B cell (primary cell): Measurements from ENCODE around the gene VEGFA. TPM values are rescaled to one million over a fixed set of nuclear protein-coding genes. Genes with fewer than 3 reads are reported as not detected.
A peak's percentile ranks its signal among the peaks of the same experiment; 100 is the strongest.

Experiments
- ATAC-seq: fragments of 200-7000 bp; cut with Tn5 transposase; one replicate; pipeline ENCODE4 v1.10.0; 2021; ENCODE audit warnings: low read depth, mild to moderate bottlenecking, moderate number of reproducible peaks, moderate library complexity
- CTCF ChIA-PET: fragments of 350-600 bp; sonication (Branson Sonifier 250); formaldehyde crosslinking; loops from one replicate; lab custom pipeline; 2021; ENCODE audit warnings: antibody characterized with exemption, inconsistent platforms; lab: Charles Lee
- POLR2A ChIA-PET: fragments of 350-600 bp; sonication (Branson Sonifier 250); formaldehyde crosslinking; loops from one replicate; lab custom pipeline; 2021; ENCODE audit warnings: antibody characterized with exemption; lab: Charles Lee
- DNase-seq: peaks from one replicate; pipeline ENCODE4 v3.0.0; 2013
- H2AFZ ChIP-seq: 2 replicates; pipeline ENCODE4 v1.6.1; 2012; ENCODE audit warnings: mild to moderate bottlenecking, low read depth, low read length; ENCODE audit not compliant: insufficient read depth, poor library complexity, severe bottlenecking
- H3K27ac ChIP-seq, 2 donors: 1 replicate in 1 of 2; 2 replicates in 1 of 2; pipeline ENCODE4 v1.5.1; 2012 to 2013; ENCODE audit warnings: low read length in 2 of 2, mild to moderate bottlenecking in 2 of 2, moderate library complexity in 1 of 2
- H3K27me3 ChIP-seq, 4 experiments: fragments of 200-600 bp in 1 of 4; sonication (generic) in 1 of 4; replicated peaks in 1 of 4; 1 replicate in 2 of 4; 2 replicates in 2 of 4; pipeline versions ENCODE4 v1.6.1 to v1.7.0; 2013 to 2016; ENCODE audit warnings: low read length in 3 of 4, mild to moderate bottlenecking in 2 of 4, mixed read lengths in 1 of 4, moderate library complexity in 1 of 4; ENCODE audit not compliant: insufficient read depth in 4 of 4, control insufficient read depth in 3 of 4; ENCODE audit errors: control extremely low read depth in 1 of 4
- H3K36me3 ChIP-seq, 2 experiments: replicated peaks in 1 of 2; 1 replicate in 1 of 2; 2 replicates in 1 of 2; pipeline versions ENCODE4 v1.6.1 to v1.7.1; 2013; ENCODE audit warnings: low read length in 1 of 2; ENCODE audit not compliant: insufficient read depth in 2 of 2, control insufficient read depth in 1 of 2; ENCODE audit errors: control extremely low read depth in 1 of 2, extremely low read depth in 1 of 2
- H3K4me1 ChIP-seq, 2 donors: fragments of 200-600 bp in 1 of 2; sonication (generic) in 1 of 2; 1 replicate in 1 of 2; 2 replicates in 1 of 2; pipeline versions ENCODE4 v1.5.1 to v1.6.1; 2013 to 2017; ENCODE audit warnings: low read length in 2 of 2; ENCODE audit not compliant: control insufficient read depth in 2 of 2, insufficient read depth in 2 of 2
- H3K4me2 ChIP-seq: replicated peaks from 2 replicates; pipeline ENCODE3; 2012; ENCODE audit warnings: mild to moderate bottlenecking, low read depth, low read length; ENCODE audit not compliant: poor library complexity, severe bottlenecking
- H3K4me3 ChIP-seq, 5 experiments: fragments of 200-600 bp in 1 of 5; sonication (generic) in 1 of 5; 1 replicate in 3 of 5; 2 replicates in 2 of 5; pipeline versions ENCODE4 v1.5.1 to v1.7.0; 2011 to 2016; ENCODE audit warnings: low read length in 4 of 5, mild to moderate bottlenecking in 4 of 5, low read depth in 2 of 5, control low read depth in 1 of 5, moderate library complexity in 1 of 5; ENCODE audit not compliant: insufficient read depth in 1 of 5; ENCODE audit errors: control extremely low read depth in 1 of 5, extremely low read depth in 1 of 5
- H3K79me2 ChIP-seq: fragments of 200-600 bp; sonication (generic); one replicate; pipeline ENCODE4 v1.6.0; 2016; ENCODE audit warnings: low read length; ENCODE audit not compliant: control insufficient read depth, insufficient read depth
- H3K9ac ChIP-seq: fragments of 200-600 bp; sonication (generic); 2 replicates; pipeline ENCODE4 v1.6.1; 2017; ENCODE audit warnings: mild to moderate bottlenecking, low read length, moderate library complexity
- H3K9me3 ChIP-seq, 3 donors: one replicate each; pipeline versions ENCODE4 v1.6.1 to v1.7.1; 2013; ENCODE audit warnings: low read length in 2 of 3; ENCODE audit not compliant: control insufficient read depth in 2 of 3, insufficient read depth in 1 of 3; ENCODE audit errors: control extremely low read depth in 1 of 3
- H4K20me1 ChIP-seq: 2 replicates; pipeline ENCODE4 v1.6.0; 2012; ENCODE audit warnings: mild to moderate bottlenecking, low read length; ENCODE audit not compliant: insufficient read depth, control insufficient read depth, poor library complexity, severe bottlenecking
- H3K27ac Mint-ChIP-seq: one replicate; pipeline ENCODE4 v1.8.0; 2021; ENCODE audit warnings: mixed read lengths
- H3K27me3 Mint-ChIP-seq: one replicate; pipeline ENCODE4 v1.8.0; 2021; ENCODE audit warnings: mixed read lengths
- H3K4me1 Mint-ChIP-seq: one replicate; pipeline ENCODE4 v1.8.0; 2021; ENCODE audit warnings: mixed read lengths
- H3K4me3 Mint-ChIP-seq: one replicate; pipeline ENCODE4 v1.8.0; 2021; ENCODE audit warnings: mixed read lengths
- H3K9me3 Mint-ChIP-seq: one replicate; pipeline ENCODE4 v1.8.0; 2022; ENCODE audit warnings: mixed read lengths; ENCODE audit not compliant: insufficient read depth
- CTCF ChIP-seq: fragments of 200-600 bp; IDR thresholded peaks from one replicate; pipeline ENCODE4 v1.8.0; 2022; ENCODE audit warnings: antibody characterized with exemption, mild to moderate bottlenecking
- EZH2 ChIP-seq: IDR thresholded peaks from 2 replicates; pipeline ENCODE4 v1.6.1; 2012; ENCODE audit warnings: borderline replicate concordance, low read depth, mild to moderate bottlenecking, moderate library complexity, low read length; ENCODE audit not compliant: insufficient read depth, poor library complexity, severe bottlenecking
- WGBS: methylation state at CpG from one replicate; pipeline ENCODE4 v1.1.5; 2013; ENCODE audit warnings: missing lambda C conversion rate; ENCODE audit not compliant: insufficient coverage; 5-methylcytosine and 5-hydroxymethylcytosine counted together
- intact Hi-C: fragments of 100-400 bp; cut with micrococcal nuclease; formaldehyde crosslinking; loops from one replicate; pipeline ENCODE4 v1.10.0; 2022
- polyA plus RNA-seq: library from polyadenylated mRNA; depleted of rRNA; stranded (reverse); fragments of >200 nt; gene quantifications from 2 replicates; pipeline ENCODE4 v1.2.3, GENCODE V29; 2012
- total RNA-seq, 2 donors: library from RNA; stranded (reverse); fragments of 120-200 nt in 1 of 2; gene quantifications; 1 replicate in 1 of 2; 2 replicates in 1 of 2; pipeline versions ENCODE4 v1.2.3 to v1.2.4, GENCODE V29; 2013 to 2022

Gene VEGFA
- total and polyA plus RNA-seq, 2 donors (not counting 1 experiment from before 2014, with no cell fraction given) = 3.9 to 6.4 TPM

- H3K9me3 Mint-ChIP-seq = peaks cover 6% of the 10 kb centered on the region
- Histone ChIP-seq H3K27ac (peak overlapping the region in 1 of 2 donors; percentile 82), H3K27me3 (no peaks in the 10 kb centered on the region), H3K4me3 (no peak overlapping the region), H3K9me3 (peaks cover 3 to 19% (median 10%) of the 10 kb centered on the region in 3 donors), H3K36me3 (no peaks in the 10 kb centered on the region), H3K79me2 (no peaks in the 10 kb centered on the region), H3K4me1 (peaks cover 12 to 24% of the 10 kb centered on the region in 2 donors), H4K20me1 (no peaks in the 10 kb centered on the region), H3K4me2 (peak overlapping the region; percentile 64), H2AFZ (peak overlapping the region; percentile 51), H3K9ac (no peak overlapping the region)
- H3K4me1 Mint-ChIP-seq = peaks cover 6% of the 10 kb centered on the region
- TF ChIP-seq EZH2 (no peak), CTCF (no peak)
- ATAC-seq = no peak
- 56% methylated on average over 3 of the region's 3 CpGs for WGBS
- no peaks in the 10 kb centered on the region for H3K27me3 Mint-ChIP-seq
- DNase-seq = no peak
- CTCF ChIA-PET = no interaction called here
- POLR2A ChIA-PET = no interaction called here
- intact Hi-C loops = no loop called here
- no peak overlapping the region for H3K4me3 Mint-ChIP-seq
- H3K27ac Mint-ChIP-seq = no peak overlapping the region
Observed at GRCh38 chr6:43734294-43734665, 35.7 kb upstream of the VEGFA start.

- Mint-ChIP-seq H3K9me3 (peaks cover 6% of the 10 kb centered on the region), H3K27ac (no peak overlapping the region), H3K4me1 (peaks cover 6% of the 10 kb centered on the region), H3K27me3 (no peaks in the 10 kb centered on the region), H3K4me3 (no peak overlapping the region)
- H4K20me1 ChIP-seq = no peaks in the 10 kb centered on the region
- intact Hi-C loops = no loop called here
- POLR2A ChIA-PET = no interaction called here
- H3K27me3 ChIP-seq = no peaks in the 10 kb centered on the region
- peaks cover 0 to 9% (median 3%) of the 10 kb centered on the region in 3 donors for H3K9me3 ChIP-seq
- no peak overlapping the region for H3K27ac ChIP-seq
- H3K79me2 ChIP-seq = no peaks in the 10 kb centered on the region
- H3K9ac ChIP-seq = no peak overlapping the region
- ATAC-seq = no peak
- H3K36me3 ChIP-seq = no peaks in the 10 kb centered on the region
- H3K4me2 ChIP-seq = no peak overlapping the region
- peaks cover 12 to 24% of the 10 kb centered on the region in 2 donors for H3K4me1 ChIP-seq
- no peak for TF ChIP-seq CTCF
- TF ChIP-seq EZH2 = no peak
- CTCF ChIA-PET = interaction anchor here (0.6 to 1.0 kb wide), 3 partner anchors 12 to 344 kb away, joined by 3 to 7 read pairs (median 3); no protein-coding TSS in a partner anchor
- H2AFZ ChIP-seq = no peak overlapping the region
- no peak overlapping the region for H3K4me3 ChIP-seq
- WGBS = no CpG with 5 or more reads among the region's 2 CpGs
- no peak for DNase-seq
Observed at GRCh38 chr6:43735642-43736199, 34.3 kb upstream of the VEGFA start.
